HFF-Myc (cell line): Measurements from ENCODE around the gene EML1.
A peak's percentile ranks its signal among the peaks of the same experiment; 100 is the strongest.

ENCODE experiments used
- DNase-seq: peaks from one replicate; pipeline ENCODE4 v3.0.0-alpha.2; 2011; ENCODE audit warnings: low read depth; ENCODE audit errors: extremely low read depth
- H3K4me3 ChIP-seq: replicated peaks from 2 replicates; pipeline ENCODE4 v1.5.1; 2011; ENCODE audit warnings: low read depth, mild to moderate bottlenecking, control low read depth, low read length
- CTCF ChIP-seq: IDR thresholded peaks from 2 replicates; pipeline ENCODE4 v1.5.1; 2012; ENCODE audit warnings: mild to moderate bottlenecking, low read depth, low read length, control low read depth; ENCODE audit errors: missing control alignments

EML1 gene

GRCh38 chr14:99975190-99975589 lies 182.0 kb downstream of the EML1 start:
- TF ChIP-seq CTCF, result no peak
- DNase-seq, result no peak
- no peak overlapping the region for H3K4me3 ChIP-seq

- H3K4me3 ChIP-seq, result no peak overlapping the region
- no peak for TF ChIP-seq CTCF
- DNase-seq, result no peak
Observed at GRCh38 chr14:99976021-99976420, 182.8 kb downstream of the EML1 start.

GRCh38 chr14:99976681-99977080 lies 183.5 kb downstream of the EML1 start:
- H3K4me3 ChIP-seq, result no peak overlapping the region
- no peak for TF ChIP-seq CTCF
- no peak for DNase-seq

GRCh38 chr14:99980299-99980698 lies 187.1 kb downstream of the EML1 start:
- no peak for TF ChIP-seq CTCF
- H3K4me3 ChIP-seq, result no peak overlapping the region
- DNase-seq, result no peak

GRCh38 chr14:99981806-99982205 lies 188.6 kb downstream of the EML1 start:
- no peak overlapping the region for H3K4me3 ChIP-seq
- no peak for TF ChIP-seq CTCF
- DNase-seq, result no peak

- no peak overlapping the region for H3K4me3 ChIP-seq
- no peak for DNase-seq
- peak; percentile 82 for TF ChIP-seq CTCF
Observed at GRCh38 chr14:99982537-99983250, 189.5 kb downstream of the EML1 start.
